ENCODE results near the gene SUMF2.

Gene SUMF2

DNA sequence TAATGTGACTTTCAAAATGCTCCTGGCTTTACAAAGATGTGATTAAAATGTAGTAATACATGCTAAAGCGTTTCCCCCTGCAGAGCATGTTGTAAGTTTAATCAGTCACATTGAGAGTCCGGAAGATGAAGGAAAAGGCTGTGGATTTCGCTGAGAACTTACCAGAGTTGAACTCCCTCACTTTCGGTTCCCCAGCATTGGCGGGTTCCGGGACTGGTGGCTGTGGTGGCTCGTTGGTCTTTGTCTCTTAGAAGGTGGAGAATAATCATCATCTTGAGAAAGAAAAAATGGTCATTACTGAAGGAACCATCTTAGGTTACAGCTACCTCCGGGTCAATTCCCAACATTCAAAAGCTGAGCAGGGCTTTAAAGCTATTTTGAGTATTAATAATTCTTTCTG is 61.7 kb downstream of the SUMF2 start:
- TF ChIP-seq, protein P1, sequence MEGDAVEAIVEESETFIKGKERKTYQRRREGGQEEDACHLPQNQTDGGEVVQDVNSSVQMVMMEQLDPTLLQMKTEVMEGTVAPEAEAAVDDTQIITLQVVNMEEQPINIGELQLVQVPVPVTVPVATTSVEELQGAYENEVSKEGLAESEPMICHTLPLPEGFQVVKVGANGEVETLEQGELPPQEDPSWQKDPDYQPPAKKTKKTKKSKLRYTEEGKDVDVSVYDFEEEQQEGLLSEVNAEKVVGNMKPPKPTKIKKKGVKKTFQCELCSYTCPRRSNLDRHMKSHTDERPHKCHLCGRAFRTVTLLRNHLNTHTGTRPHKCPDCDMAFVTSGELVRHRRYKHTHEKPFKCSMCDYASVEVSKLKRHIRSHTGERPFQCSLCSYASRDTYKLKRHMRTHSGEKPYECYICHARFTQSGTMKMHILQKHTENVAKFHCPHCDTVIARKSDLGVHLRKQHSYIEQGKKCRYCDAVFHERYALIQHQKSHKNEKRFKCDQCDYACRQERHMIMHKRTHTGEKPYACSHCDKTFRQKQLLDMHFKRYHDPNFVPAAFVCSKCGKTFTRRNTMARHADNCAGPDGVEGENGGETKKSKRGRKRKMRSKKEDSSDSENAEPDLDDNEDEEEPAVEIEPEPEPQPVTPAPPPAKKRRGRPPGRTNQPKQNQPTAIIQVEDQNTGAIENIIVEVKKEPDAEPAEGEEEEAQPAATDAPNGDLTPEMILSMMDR (IDR thresholded peaks at IDR 0.05): no peak

DNA sequence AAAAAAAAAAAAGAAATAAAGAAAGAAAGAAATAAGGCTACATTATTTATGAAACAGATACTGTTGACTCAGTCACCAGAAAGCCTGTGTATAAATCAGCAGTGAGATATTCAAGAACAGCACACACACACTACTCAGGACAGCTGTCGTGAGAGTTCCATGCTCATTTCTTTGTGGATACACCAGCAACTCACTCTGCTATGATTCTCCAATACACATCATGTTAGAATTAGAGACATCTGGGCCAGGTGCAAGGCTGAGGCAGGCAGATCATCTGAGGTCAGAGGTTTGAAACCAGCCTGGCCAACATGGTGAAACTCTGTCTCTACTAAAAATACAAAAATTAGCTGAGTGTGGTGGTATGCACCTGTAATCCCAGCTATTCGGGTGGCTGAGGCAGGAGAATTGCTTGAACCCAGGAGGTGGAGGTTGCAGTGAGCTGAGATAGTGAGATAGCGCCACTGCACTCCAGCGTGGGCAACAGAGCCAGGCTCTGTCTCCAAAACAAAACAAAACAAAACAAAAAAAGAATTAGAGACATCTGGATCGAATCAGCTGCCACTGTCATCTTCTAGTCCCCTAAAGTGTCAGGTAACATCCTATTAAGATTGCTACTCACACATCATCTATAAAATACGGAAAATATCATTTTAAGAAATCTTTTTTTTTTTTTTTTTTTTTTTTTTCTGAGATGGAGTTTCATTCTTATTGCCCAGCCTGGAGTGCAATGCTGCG is 63.3 kb downstream of the SUMF2 start:
- TF ChIP-seq, protein P1 (IDR thresholded peaks at IDR 0.05): no peak
